WTC11 (cell line): ENCODE measurements around the gene HMCN1.

ENCODE experiments used
- ETV6 ChIP-seq: sonication (generic); formaldehyde crosslinking; IDR thresholded peaks from 2 replicates; pipeline ENCODE4 v1.8.1; 2022; ENCODE audit warnings: mild to moderate bottlenecking, missing genetic modification reagents
- IRF2 ChIP-seq: sonication (generic); formaldehyde crosslinking; IDR thresholded peaks from 2 replicates; pipeline ENCODE4 v1.8.0; 2022; ENCODE audit warnings: low read depth, missing genetic modification reagents, borderline replicate concordance
- JUN ChIP-seq: sonication (generic); formaldehyde crosslinking; IDR thresholded peaks from 2 replicates; pipeline ENCODE4 v1.8.0; 2023; ENCODE audit warnings: mild to moderate bottlenecking, missing genetic modification reagents
- ZNF138 ChIP-seq: sonication (generic); formaldehyde crosslinking; conservative IDR thresholded peaks from 2 replicates; pipeline ENCODE4 v1.8.1; 2022; ENCODE audit warnings: mild to moderate bottlenecking, moderate library complexity, missing genetic modification reagents
- ZNF232 ChIP-seq: sonication (generic); formaldehyde crosslinking; IDR thresholded peaks from 2 replicates; pipeline ENCODE4 v1.8.0; 2022; ENCODE audit warnings: mild to moderate bottlenecking, missing genetic modification reagents
- TF ChIP-seq, protein P1 (sequence below): fragments of 200-600 bp; IDR thresholded peaks from 2 replicates; pipeline ENCODE4 v1.8.0; 2022; ENCODE audit warnings: antibody characterized with exemption
- TF ChIP-seq, protein P2 (sequence below): fragments of 250-450 bp; sonication (Bioruptor Pico); IDR thresholded peaks from 2 replicates; pipeline ENCODE4 v1.8.0; 2021; ENCODE audit warnings: mild to moderate bottlenecking
- TF ChIP-seq, protein P3 (sequence below): sonication (generic); formaldehyde crosslinking; conservative IDR thresholded peaks from 2 replicates; pipeline ENCODE4 v1.8.1; 2022; ENCODE audit warnings: mild to moderate bottlenecking, missing genetic modification reagents
- TF ChIP-seq, protein P4 (sequence below): sonication (generic); formaldehyde crosslinking; IDR thresholded peaks from 2 replicates; pipeline ENCODE4 v1.8.1; 2023; ENCODE audit warnings: mild to moderate bottlenecking, missing genetic modification reagents, moderate library complexity

DNA sequence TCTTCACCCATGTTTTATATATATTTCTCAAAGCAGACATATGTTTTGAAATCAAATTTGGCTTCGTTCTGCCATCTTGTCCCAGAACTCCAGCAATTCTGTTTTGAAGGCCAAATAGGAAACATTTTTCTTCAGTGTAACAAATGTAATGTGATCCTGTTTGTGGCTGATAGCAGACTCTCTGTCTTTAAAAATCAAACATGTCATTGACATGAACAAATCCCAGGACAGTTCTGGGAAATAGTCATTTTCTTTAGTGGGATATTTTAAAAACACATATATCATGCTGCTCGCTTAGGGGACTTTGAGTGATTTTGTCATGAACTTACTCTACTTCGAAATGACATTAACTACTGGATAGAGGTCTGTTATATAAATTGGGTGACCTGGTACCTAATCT lies 51.4 kb downstream of the HMCN1 start:
- TF ChIP-seq JUN (CRISPR knock-in tag) (no peak), IRF2 (CRISPR knock-in tag) (no peak), ETV6 (CRISPR knock-in tag) (no peak), ZNF232 (CRISPR knock-in tag) (no peak), ZNF138 (CRISPR knock-in tag) (no peak)
- TF ChIP-seq, protein P1, sequence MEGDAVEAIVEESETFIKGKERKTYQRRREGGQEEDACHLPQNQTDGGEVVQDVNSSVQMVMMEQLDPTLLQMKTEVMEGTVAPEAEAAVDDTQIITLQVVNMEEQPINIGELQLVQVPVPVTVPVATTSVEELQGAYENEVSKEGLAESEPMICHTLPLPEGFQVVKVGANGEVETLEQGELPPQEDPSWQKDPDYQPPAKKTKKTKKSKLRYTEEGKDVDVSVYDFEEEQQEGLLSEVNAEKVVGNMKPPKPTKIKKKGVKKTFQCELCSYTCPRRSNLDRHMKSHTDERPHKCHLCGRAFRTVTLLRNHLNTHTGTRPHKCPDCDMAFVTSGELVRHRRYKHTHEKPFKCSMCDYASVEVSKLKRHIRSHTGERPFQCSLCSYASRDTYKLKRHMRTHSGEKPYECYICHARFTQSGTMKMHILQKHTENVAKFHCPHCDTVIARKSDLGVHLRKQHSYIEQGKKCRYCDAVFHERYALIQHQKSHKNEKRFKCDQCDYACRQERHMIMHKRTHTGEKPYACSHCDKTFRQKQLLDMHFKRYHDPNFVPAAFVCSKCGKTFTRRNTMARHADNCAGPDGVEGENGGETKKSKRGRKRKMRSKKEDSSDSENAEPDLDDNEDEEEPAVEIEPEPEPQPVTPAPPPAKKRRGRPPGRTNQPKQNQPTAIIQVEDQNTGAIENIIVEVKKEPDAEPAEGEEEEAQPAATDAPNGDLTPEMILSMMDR: no peak
- TF ChIP-seq, protein P2, sequence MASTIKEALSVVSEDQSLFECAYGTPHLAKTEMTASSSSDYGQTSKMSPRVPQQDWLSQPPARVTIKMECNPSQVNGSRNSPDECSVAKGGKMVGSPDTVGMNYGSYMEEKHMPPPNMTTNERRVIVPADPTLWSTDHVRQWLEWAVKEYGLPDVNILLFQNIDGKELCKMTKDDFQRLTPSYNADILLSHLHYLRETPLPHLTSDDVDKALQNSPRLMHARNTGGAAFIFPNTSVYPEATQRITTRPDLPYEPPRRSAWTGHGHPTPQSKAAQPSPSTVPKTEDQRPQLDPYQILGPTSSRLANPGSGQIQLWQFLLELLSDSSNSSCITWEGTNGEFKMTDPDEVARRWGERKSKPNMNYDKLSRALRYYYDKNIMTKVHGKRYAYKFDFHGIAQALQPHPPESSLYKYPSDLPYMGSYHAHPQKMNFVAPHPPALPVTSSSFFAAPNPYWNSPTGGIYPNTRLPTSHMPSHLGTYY (CRISPR knock-in tag): no peak
- TF ChIP-seq, protein P3, sequence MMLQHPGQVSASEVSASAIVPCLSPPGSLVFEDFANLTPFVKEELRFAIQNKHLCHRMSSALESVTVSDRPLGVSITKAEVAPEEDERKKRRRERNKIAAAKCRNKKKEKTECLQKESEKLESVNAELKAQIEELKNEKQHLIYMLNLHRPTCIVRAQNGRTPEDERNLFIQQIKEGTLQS (CRISPR knock-in tag): no peak
- TF ChIP-seq, protein P4, sequence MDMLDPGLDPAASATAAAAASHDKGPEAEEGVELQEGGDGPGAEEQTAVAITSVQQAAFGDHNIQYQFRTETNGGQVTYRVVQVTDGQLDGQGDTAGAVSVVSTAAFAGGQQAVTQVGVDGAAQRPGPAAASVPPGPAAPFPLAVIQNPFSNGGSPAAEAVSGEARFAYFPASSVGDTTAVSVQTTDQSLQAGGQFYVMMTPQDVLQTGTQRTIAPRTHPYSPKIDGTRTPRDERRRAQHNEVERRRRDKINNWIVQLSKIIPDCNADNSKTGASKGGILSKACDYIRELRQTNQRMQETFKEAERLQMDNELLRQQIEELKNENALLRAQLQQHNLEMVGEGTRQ: no peak
